Cardiac muscle cell (in vitro differentiated cells and primary cell): ENCODE results near the gene AFG1L. TPM values are rescaled to one million over a fixed set of nuclear protein-coding genes. Genes with fewer than 3 reads are reported as not detected.
"Not testable (repeated sequence)": the region's sequence is repeated elsewhere in the genome, so short reads cannot be mapped to it uniquely, and the experiment has no call there.

Source experiments
- DNase-seq, 2 donors: peaks; one replicate each; pipeline versions ENCODE4 v3.0.0 to v3.0.0-alpha.2; 2010 to 2017; ENCODE audit warnings: low read depth in 1 of 2, low spot score in 1 of 2
- H3K27ac ChIP-seq: fragments of 200-600 bp; sonication (generic); 2 replicates; pipeline ENCODE4 v1.5.1; 2016
- H3K27me3 ChIP-seq: fragments of 200-600 bp; sonication (generic); 2 replicates; pipeline ENCODE4 v1.6.0; 2016; ENCODE audit warnings: control low read depth
- H3K36me3 ChIP-seq: fragments of 200-600 bp; sonication (generic); 2 replicates; pipeline ENCODE4 v1.5.1; 2016; ENCODE audit warnings: control low read depth
- H3K4me1 ChIP-seq: fragments of 200-600 bp; sonication (generic); 2 replicates; pipeline ENCODE4 v1.8.1; 2017; ENCODE audit warnings: low read depth, mild to moderate bottlenecking, mixed run types
- H3K4me3 ChIP-seq: fragments of 200-600 bp; sonication (generic); 2 replicates; pipeline ENCODE4 v1.5.1; 2016; ENCODE audit warnings: mild to moderate bottlenecking
- H3K9me3 ChIP-seq: fragments of 200-600 bp; sonication (generic); 2 replicates; pipeline ENCODE4 v1.5.1; 2017; ENCODE audit warnings: low read depth, mild to moderate bottlenecking, control low read depth
- polyA plus RNA-seq: library from polyadenylated mRNA; unstranded; fragments of >200 nt; fragmentation: Nextera tagmentation; extraction: Ambion mirVana; gene quantifications from 2 replicates; pipeline ENCODE4 v1.2.1, GENCODE V29; 2016
- total RNA-seq: library from RNA; depleted of rRNA; stranded (reverse); fragments of >200 nt; gene quantifications from 2 replicates; pipeline ENCODE4 v1.2.3, GENCODE V29; 2016
- TF ChIP-seq, protein P1 (sequence below): IDR thresholded peaks from 2 replicates; pipeline ENCODE4 v1.5.1; 2012; ENCODE audit warnings: low read depth, mild to moderate bottlenecking, low read length

The AFG1L gene
- total and polyA plus RNA-seq, 2 experiments from 2014 or later, result 7.7 to 8.8 TPM

DNA sequence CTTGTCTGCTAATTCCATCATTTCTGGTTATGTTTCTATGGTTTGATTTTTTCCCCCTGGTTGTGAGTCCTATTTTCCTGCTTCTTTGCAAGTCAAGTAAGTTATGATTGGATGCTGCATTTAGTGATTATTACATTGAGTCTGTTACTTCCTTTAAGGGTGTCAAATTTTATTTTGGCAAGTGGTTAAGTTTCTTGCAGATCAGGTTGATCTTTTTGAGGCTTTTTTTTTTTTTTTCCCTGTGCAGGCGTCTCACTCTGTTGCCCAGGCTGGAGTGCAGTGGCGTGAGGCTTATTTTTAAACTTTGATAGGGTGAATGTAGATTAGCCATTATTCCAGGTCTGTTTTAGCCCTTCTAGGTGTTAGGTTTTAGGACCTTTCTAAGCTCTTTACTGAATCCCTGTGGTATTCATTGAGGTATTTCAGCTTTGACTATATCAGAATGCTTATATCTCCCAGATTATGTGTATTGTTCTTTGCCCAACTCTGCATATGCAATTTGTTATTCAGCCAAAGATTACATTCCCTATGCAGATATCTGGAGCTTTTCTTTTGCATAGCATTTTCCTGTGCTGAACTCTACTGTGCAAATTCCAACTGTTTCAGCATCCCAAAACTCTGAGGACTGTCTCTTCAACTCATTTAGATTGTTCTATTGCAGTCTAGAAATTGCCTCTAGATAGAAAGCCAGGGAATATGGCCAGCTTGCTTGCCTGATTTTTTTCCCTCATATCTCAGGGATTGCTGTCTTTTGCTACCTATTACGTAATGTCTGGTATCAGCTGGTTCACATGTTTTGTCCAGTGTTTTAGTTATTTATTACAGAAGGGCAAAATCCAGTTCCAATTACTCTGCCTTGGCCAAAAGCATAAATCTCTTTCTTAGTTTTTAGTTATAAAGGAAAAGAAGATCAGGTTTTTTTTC lies 113.3 kb downstream of the AFG1L start:
- Histone ChIP-seq H3K27ac (no peak overlapping the region), H3K27me3 (no peaks in the 10 kb centered on the region), H3K4me1 (no peaks in the 10 kb centered on the region), H3K4me3 (no peak overlapping the region), H3K36me3 (no peaks in the 10 kb centered on the region), H3K9me3 (no peaks in the 10 kb centered on the region)
- peak in 1 of 2 donors; percentile 74 for DNase-seq
- TF ChIP-seq, protein P1, sequence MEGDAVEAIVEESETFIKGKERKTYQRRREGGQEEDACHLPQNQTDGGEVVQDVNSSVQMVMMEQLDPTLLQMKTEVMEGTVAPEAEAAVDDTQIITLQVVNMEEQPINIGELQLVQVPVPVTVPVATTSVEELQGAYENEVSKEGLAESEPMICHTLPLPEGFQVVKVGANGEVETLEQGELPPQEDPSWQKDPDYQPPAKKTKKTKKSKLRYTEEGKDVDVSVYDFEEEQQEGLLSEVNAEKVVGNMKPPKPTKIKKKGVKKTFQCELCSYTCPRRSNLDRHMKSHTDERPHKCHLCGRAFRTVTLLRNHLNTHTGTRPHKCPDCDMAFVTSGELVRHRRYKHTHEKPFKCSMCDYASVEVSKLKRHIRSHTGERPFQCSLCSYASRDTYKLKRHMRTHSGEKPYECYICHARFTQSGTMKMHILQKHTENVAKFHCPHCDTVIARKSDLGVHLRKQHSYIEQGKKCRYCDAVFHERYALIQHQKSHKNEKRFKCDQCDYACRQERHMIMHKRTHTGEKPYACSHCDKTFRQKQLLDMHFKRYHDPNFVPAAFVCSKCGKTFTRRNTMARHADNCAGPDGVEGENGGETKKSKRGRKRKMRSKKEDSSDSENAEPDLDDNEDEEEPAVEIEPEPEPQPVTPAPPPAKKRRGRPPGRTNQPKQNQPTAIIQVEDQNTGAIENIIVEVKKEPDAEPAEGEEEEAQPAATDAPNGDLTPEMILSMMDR, result no peak

DNA sequence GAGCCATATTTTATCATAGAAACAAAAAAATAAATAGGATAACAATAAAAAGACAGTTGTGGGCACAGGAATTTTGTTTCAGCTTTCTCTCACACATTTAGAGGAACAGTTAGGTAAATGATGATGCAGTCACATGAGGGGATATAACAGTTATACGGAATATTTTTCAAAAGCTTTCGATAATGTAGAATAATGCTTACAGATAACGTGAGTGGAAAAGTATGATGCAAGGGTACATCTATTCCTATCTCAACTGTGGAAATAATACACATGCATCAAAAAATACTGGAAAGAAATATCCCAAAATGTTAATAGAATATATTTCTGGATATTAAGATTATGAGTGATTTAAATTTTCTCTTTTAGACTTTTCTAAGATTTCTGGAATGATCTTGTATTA lies 114.0 kb downstream of the AFG1L start:
- Histone ChIP-seq H3K4me3 (no peak overlapping the region), H3K27ac (no peak overlapping the region), H3K36me3 (no peaks in the 10 kb centered on the region), H3K4me1 (no peaks in the 10 kb centered on the region), H3K27me3 (no peaks in the 10 kb centered on the region), H3K9me3 (no peaks in the 10 kb centered on the region)
- DNase-seq, result no peak
- TF ChIP-seq, protein P1, result no peak

DNA sequence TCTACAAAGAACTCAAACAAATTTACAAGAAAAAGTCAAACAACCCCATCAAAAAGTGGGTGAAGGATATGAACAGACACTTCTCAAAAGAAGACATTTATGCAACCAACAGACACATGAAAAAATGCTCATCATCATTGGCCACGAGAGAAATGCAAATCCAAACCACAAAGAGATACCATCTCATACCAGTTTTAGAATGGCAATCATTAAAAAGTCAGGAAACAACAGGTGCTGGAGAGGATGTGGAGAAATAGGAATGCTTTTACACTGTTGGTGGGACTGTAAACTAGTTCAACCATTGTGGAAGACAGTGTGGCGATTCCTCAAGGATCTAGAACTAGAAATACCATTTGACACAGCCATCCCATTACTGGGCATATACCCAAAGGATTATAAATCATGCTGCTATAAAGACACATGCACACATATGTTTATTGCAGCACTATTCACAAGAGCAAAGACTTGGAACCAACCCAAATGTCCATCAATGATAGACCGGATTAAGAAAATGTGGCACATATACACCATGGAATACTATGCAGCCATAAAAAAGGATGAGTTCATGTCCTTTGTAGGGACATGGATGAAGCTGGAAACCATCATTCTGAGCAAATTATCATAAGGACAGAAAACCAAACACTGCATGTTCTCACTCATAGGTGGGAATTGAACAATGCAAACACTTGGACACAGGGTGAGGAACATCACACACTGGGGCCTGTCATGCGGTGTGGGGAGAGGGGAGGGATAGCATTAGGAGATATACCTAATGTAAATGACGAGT lies 121.4 kb downstream of the AFG1L start:
- H3K9me3 ChIP-seq, H3K4me1 ChIP-seq: not testable (repeated sequence)

DNA sequence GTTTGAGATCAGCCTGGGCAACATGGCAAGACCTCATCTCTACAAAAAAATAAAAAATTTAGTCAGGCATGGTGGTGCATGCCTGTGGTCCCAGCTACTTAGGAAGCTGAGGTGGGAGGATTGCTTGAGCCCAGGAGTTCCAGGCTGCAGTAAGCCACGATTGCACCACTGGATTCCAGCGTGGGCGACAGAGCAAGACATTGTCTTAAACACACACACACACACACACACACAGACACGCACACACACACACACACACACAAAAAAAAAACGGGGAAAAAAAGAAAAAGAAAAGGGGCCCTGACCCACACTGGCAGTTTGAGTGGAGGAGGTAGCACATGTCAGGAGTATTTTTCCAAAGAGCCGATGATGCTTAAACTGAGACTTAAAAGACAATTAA lies 122.2 kb downstream of the AFG1L start:
- Histone ChIP-seq H3K9me3 (no peaks in the 10 kb centered on the region), H3K4me1 (no peaks in the 10 kb centered on the region), H3K27ac (no peak overlapping the region), H3K36me3 (no peaks in the 10 kb centered on the region), H3K4me3 (no peak overlapping the region), H3K27me3 (no peaks in the 10 kb centered on the region)
- DNase-seq, result peak in 1 of 2 donors; percentile 71
- TF ChIP-seq, protein P1, result no peak

More for the DNA sequence above, 121.4 kb downstream of the AFG1L start:
- H3K4me3 ChIP-seq, H3K27me3 ChIP-seq, H3K36me3 ChIP-seq, H3K27ac ChIP-seq, DNase-seq: not testable (repeated sequence)

DNA sequence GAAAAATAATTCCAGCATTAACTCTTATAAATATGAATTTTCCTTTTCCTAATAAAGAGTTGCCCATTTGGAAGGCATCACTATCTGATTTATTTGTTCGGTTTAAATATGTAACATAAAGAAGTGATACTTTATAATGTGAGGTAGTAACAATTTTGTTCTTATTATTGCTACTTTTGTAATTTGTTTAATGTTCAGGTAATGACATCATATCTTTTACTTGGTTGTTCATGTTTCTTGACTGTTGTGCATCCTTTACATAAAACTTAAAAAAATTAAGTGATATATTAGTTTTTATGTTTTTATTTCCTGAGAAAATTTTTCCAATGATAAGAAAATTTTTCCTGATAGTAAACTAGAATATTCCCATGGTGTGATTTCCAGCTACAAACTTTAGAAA lies 124.6 kb downstream of the AFG1L start:
- no peak overlapping the region for H3K27ac ChIP-seq
- no peaks in the 10 kb centered on the region for H3K36me3 ChIP-seq
- TF ChIP-seq, protein P1, result no peak
- H3K27me3 ChIP-seq, result no peaks in the 10 kb centered on the region
- no peaks in the 10 kb centered on the region for H3K9me3 ChIP-seq
- DNase-seq, result no peak
- no peaks in the 10 kb centered on the region for H3K4me1 ChIP-seq
- no peak overlapping the region for H3K4me3 ChIP-seq
